Vagina (tissue), 2 donors: ENCODE data around the gene ASF1A.

Experiments
- POLR2A ChIP-seq, 2 donors: fragments of 450-650 bp; IDR thresholded peaks; one replicate each; pipeline ENCODE4 v1.6.1; 2017; ENCODE audit warnings: antibody characterized with exemption in 2 of 2, mild to moderate bottlenecking in 2 of 2, moderate library complexity in 2 of 2
- POLR2AphosphoS5 ChIP-seq, 2 donors: sonication (generic); formaldehyde crosslinking; IDR thresholded peaks; one replicate each; pipeline ENCODE4 v1.9.0; 2017; ENCODE audit warnings: antibody characterized with exemption in 2 of 2, mild to moderate bottlenecking in 2 of 2, low read depth in 1 of 2; ENCODE audit not compliant: insufficient read depth in 1 of 2

GRCh38 chr6:118912646-118913045 lies 18.7 kb downstream of the ASF1A start:
- TF ChIP-seq POLR2A (IDR thresholded peaks at IDR 0.05) (no peak), POLR2AphosphoS5 (IDR thresholded peaks at IDR 0.05; ENCODE audit: insufficient read depth in 1 of 2, low read depth in 1 of 2) (no peak)
